Hepatic stellate cell (primary cell): ENCODE results near the gene CIAO3.

ENCODE experiments used
- DNase-seq: peaks from one replicate; pipeline ENCODE4 v3.0.0; 2011; ENCODE audit warnings: low spot score

The CIAO3 gene

GRCh38 chr16:722835-723633 is 17.8 kb downstream of the CIAO3 start:
- DNase-seq = no peak

GRCh38 chr16:721765-722540 is 18.8 kb downstream of the CIAO3 start:
- DNase-seq = no peak

GRCh38 chr16:720990-721764 is 19.6 kb downstream of the CIAO3 start, which contains the start of gene ANTKMT:
ANTKMT (plus strand) TSS chr16:721146; CDS start chr16:721275, 129 bp downstream.
- peak; percentile 90 for DNase-seq

GRCh38 chr16:720447-720989 is 20.3 kb downstream of the CIAO3 start:
- peak; percentile 84 for DNase-seq

GRCh38 chr16:719815-720446 is 20.9 kb downstream of the CIAO3 start:
- no peak for DNase-seq

GRCh38 chr16:718922-719321 is 21.9 kb downstream of the CIAO3 start:
- DNase-seq = no peak

GRCh38 chr16:718389-718788 is 22.4 kb downstream of the CIAO3 start:
- no peak for DNase-seq

- no peak for DNase-seq
These were observed 23.1 kb downstream of the CIAO3 start for GRCh38 chr16:717450-718245.

GRCh38 chr16:716768-717325 is 23.9 kb downstream of the CIAO3 start:
- DNase-seq = no peak

- DNase-seq = no peak
These were observed 24.6 kb downstream of the CIAO3 start for GRCh38 chr16:716200-716568.

GRCh38 chr16:715477-716199 is 25.2 kb downstream of the CIAO3 start:
- DNase-seq = no peak

- DNase-seq = peak; percentile 96
These were observed 26.0 kb downstream of the CIAO3 start, which contains the start of gene METRN for GRCh38 chr16:714558-715476. METRN (plus strand) TSS chr16:715118; CDS start chr16:715290, 172 bp downstream.

GRCh38 chr16:714079-714478 is 26.7 kb downstream of the CIAO3 start:
- DNase-seq = no peak

GRCh38 chr16:712740-713250 is 28.0 kb downstream of the CIAO3 start:
- peak; percentile 96 for DNase-seq

- DNase-seq = peak; percentile 91
These were observed 29.1 kb downstream of the CIAO3 start for GRCh38 chr16:711548-712320.

GRCh38 chr16:711084-711483 is 29.7 kb downstream of the CIAO3 start:
- no peak for DNase-seq

GRCh38 chr16:710500-711075 is 30.2 kb downstream of the CIAO3 start:
- no peak for DNase-seq
